ENCODE measurements around the gene VWC2.

DNA sequence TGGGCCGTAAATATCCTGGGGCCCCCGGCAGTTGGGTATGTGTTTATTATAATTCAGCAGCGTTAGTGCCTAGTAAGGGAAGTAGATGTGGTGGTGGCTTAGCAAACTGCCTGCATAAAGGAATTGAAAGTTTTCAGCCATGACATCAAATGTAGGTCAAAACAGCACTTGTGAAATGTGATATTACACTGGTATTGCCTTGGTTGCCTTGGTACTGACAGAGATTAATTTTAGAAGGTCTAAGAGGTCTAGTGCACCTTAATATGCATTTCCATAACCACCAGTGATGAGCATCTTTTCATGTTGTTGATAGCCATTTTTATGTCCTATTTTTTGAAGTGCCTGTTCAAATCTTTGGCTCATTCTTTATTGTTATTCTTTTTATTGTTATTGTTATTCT, 50.1 kb downstream of the VWC2 start:
- TF ChIP-seq CSDC2 (CRISPR knock-in tag; IDR thresholded peaks at IDR 0.05) (no peak), RARB (CRISPR knock-in tag; IDR thresholded peaks at IDR 0.05) (no peak), ARNTL (CRISPR knock-in tag; IDR thresholded peaks at IDR 0.05; ENCODE audit: borderline replicate concordance, low read depth) (no peak), ZFP30 (CRISPR knock-in tag; IDR thresholded peaks at IDR 0.05) (no peak), ESRRG (CRISPR knock-in tag; IDR thresholded peaks at IDR 0.05) (no peak)
- TF ChIP-seq, protein P1, sequence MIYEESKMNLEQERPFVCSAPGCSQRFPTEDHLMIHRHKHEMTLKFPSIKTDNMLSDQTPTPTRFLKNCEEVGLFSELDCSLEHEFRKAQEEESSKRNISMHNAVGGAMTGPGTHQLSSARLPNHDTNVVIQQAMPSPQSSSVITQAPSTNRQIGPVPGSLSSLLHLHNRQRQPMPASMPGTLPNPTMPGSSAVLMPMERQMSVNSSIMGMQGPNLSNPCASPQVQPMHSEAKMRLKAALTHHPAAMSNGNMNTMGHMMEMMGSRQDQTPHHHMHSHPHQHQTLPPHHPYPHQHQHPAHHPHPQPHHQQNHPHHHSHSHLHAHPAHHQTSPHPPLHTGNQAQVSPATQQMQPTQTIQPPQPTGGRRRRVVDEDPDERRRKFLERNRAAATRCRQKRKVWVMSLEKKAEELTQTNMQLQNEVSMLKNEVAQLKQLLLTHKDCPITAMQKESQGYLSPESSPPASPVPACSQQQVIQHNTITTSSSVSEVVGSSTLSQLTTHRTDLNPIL (CRISPR knock-in tag; IDR thresholded peaks at IDR 0.05; ENCODE audit: low read depth) = no peak
- TF ChIP-seq, protein P2, sequence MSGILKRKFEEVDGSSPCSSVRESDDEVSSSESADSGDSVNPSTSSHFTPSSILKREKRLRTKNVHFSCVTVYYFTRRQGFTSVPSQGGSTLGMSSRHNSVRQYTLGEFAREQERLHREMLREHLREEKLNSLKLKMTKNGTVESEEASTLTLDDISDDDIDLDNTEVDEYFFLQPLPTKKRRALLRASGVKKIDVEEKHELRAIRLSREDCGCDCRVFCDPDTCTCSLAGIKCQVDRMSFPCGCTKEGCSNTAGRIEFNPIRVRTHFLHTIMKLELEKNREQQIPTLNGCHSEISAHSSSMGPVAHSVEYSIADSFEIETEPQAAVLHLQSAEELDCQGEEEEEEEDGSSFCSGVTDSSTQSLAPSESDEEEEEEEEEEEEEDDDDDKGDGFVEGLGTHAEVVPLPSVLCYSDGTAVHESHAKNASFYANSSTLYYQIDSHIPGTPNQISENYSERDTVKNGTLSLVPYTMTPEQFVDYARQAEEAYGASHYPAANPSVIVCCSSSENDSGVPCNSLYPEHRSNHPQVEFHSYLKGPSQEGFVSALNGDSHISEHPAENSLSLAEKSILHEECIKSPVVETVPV (CRISPR knock-in tag; IDR thresholded peaks at IDR 0.05) = no peak

Data from SK-N-SH treated with all-trans-retinoic acid at 6 μM for 48 hours (cell line).